Stimulated activated CD4-positive, alpha-beta T cell treated with anti-CD3 and anti-CD28 coated beads, Interleukin-12 subunit alpha, Interleukin-12 subunit beta, amount 100 ng/mL, for 24 hours (primary cell): ENCODE results near the gene OS9.
"Not testable (repeated sequence)": the region's sequence is repeated elsewhere in the genome, so short reads cannot be mapped to it uniquely, and the experiment has no call there.

Experiments
- DNase-seq, 2 experiments: peaks; one replicate each; pipeline ENCODE4 v3.0.0-alpha.2; 2020; ENCODE audit warnings: low read depth in 2 of 2

The OS9 gene

GRCh38 chr12:57694459-57695019, 607 bp downstream of the OS9 start:
- DNase-seq, result peak in 1 of 2 experiments; percentile 7

- DNase-seq, result no peak
Observed at GRCh38 chr12:57695770-57696432, 2.0 kb downstream of the OS9 start.

GRCh38 chr12:57697076-57697475, 3.1 kb downstream of the OS9 start:
- DNase-seq, result no peak

- no peak for DNase-seq
Observed at GRCh38 chr12:57698414-57698813, 4.5 kb downstream of the OS9 start.

- no peak for DNase-seq
Observed at GRCh38 chr12:57700317-57700716, 6.4 kb downstream of the OS9 start.

- DNase-seq, result no peak
Observed at GRCh38 chr12:57707250-57707649, 13.3 kb downstream of the OS9 start.

GRCh38 chr12:57708296-57708695, 14.4 kb downstream of the OS9 start:
- no peak for DNase-seq

- no peak for DNase-seq
Observed at GRCh38 chr12:57712701-57713100, 18.8 kb downstream of the OS9 start.

- DNase-seq, result no peak
Observed at GRCh38 chr12:57713209-57713608, 19.3 kb downstream of the OS9 start.

GRCh38 chr12:57715036-57715748, 21.3 kb downstream of the OS9 start:
- not testable (repeated sequence) for DNase-seq

GRCh38 chr12:57715786-57716185, 21.9 kb downstream of the OS9 start:
- no peak for DNase-seq

GRCh38 chr12:57716305-57716704, 22.4 kb downstream of the OS9 start:
- no peak for DNase-seq

- no peak for DNase-seq
Observed at GRCh38 chr12:57717131-57717530, 23.2 kb downstream of the OS9 start.

GRCh38 chr12:57717846-57718640, 24.1 kb downstream of the OS9 start:
- DNase-seq, result no peak

- no peak for DNase-seq
Observed at GRCh38 chr12:57718641-57719528, 25.0 kb downstream of the OS9 start.

GRCh38 chr12:57719777-57720605, 26.1 kb downstream of the OS9 start:
- DNase-seq, result no peak

GRCh38 chr12:57720606-57721595, 27.0 kb downstream of the OS9 start:
- DNase-seq, result no peak

- not testable (repeated sequence) for DNase-seq
Observed at GRCh38 chr12:57721846-57722608, 28.1 kb downstream of the OS9 start.
